Hepatocyte (in vitro differentiated cells): ENCODE data around the gene FHL1. TPM values are rescaled to one million over a fixed set of nuclear protein-coding genes. Genes with fewer than 3 reads are reported as not detected.

Experiments
- DNase-seq: peaks from one replicate; pipeline ENCODE4 v3.0.0-alpha.2; 2016; ENCODE audit warnings: low spot score
- H2AFZ ChIP-seq: fragments of 200-600 bp; sonication (generic); 2 replicates; pipeline ENCODE4 v1.6.0; 2016; ENCODE audit warnings: antibody characterized with exemption, mild to moderate bottlenecking
- H3K27ac ChIP-seq: fragments of 200-600 bp; sonication (generic); 2 replicates; pipeline ENCODE4 v1.5.1; 2016; ENCODE audit warnings: mild to moderate bottlenecking
- H3K27me3 ChIP-seq: fragments of 200-600 bp; sonication (generic); 2 replicates; pipeline ENCODE4 v1.6.1; 2016
- H3K36me3 ChIP-seq: fragments of 200-600 bp; sonication (generic); replicated peaks from 2 replicates; pipeline ENCODE4 v1.5.1; 2016; ENCODE audit warnings: low read depth; ENCODE audit not compliant: insufficient read depth
- H3K4me1 ChIP-seq: fragments of 200-600 bp; sonication (generic); 2 replicates; pipeline ENCODE4 v1.5.1; 2016; ENCODE audit warnings: mild to moderate bottlenecking, moderate library complexity; ENCODE audit not compliant: insufficient read depth
- H3K4me2 ChIP-seq: fragments of 200-600 bp; sonication (generic); 2 replicates; pipeline ENCODE4 v1.6.0; 2016
- H3K4me3 ChIP-seq: fragments of 200-600 bp; sonication (generic); 2 replicates; pipeline ENCODE4 v1.5.1; 2016; ENCODE audit warnings: mild to moderate bottlenecking
- H3K79me2 ChIP-seq: fragments of 200-600 bp; sonication (generic); 2 replicates; pipeline ENCODE4 v1.6.0; 2017; ENCODE audit warnings: mild to moderate bottlenecking
- H3K9me2 ChIP-seq: fragments of 200-600 bp; sonication (generic); replicated peaks from 2 replicates; pipeline ENCODE4 v1.6.0; 2017; ENCODE audit warnings: mild to moderate bottlenecking; ENCODE audit not compliant: insufficient read depth
- H3K9me3 ChIP-seq: fragments of 200-600 bp; sonication (generic); 2 replicates; pipeline ENCODE4 v1.5.1; 2016; ENCODE audit warnings: low read depth, mild to moderate bottlenecking
- H4K20me1 ChIP-seq: fragments of 200-600 bp; sonication (generic); 2 replicates; pipeline ENCODE4 v1.6.0; 2016; ENCODE audit warnings: mild to moderate bottlenecking; ENCODE audit not compliant: insufficient read depth, poor library complexity, severe bottlenecking
- EZH2 ChIP-seq: fragments of 200-600 bp; sonication (generic); IDR thresholded peaks from 2 replicates; pipeline ENCODE4 v1.6.1; 2016; ENCODE audit warnings: antibody characterized with exemption, mild to moderate bottlenecking, borderline replicate concordance
- EZH2phosphoT487 ChIP-seq: fragments of 200-600 bp; sonication (generic); IDR thresholded peaks from one replicate; pipeline ENCODE4 v1.6.1; 2018; ENCODE audit warnings: antibody characterized with exemption, mild to moderate bottlenecking, low read depth, moderate library complexity; ENCODE audit not compliant: unreplicated experiment, severe bottlenecking
- WGBS: methylation state at CpG from one replicate; pipeline ENCODE4 v1.1.6; 2016; ENCODE audit warnings: low lambda C conversion rate; ENCODE audit errors: missing lambda C conversion rate; 5-methylcytosine and 5-hydroxymethylcytosine counted together
- polyA plus RNA-seq: library from polyadenylated mRNA; unstranded; fragments of >200 nt; fragmentation: Nextera tagmentation; extraction: Ambion mirVana; gene quantifications from 2 replicates; pipeline ENCODE4 v1.2.1, GENCODE V29; 2016
- total RNA-seq: library from RNA; depleted of rRNA; stranded (reverse); fragments of >200 nt; gene quantifications from 2 replicates; pipeline ENCODE4 v1.2.3, GENCODE V29; 2014
- TF ChIP-seq, protein P1 (sequence below): fragments of 200-600 bp; sonication (generic); IDR thresholded peaks from 2 replicates; pipeline ENCODE4 v1.5.1; 2016; ENCODE audit warnings: antibody characterized with exemption, mild to moderate bottlenecking; ENCODE audit not compliant: poor library complexity

Gene FHL1
- total and polyA plus RNA-seq, 2 experiments from 2014 or later: 31.5 to 40.0 TPM

- 85% methylated on average over 6 of the region's 6 CpGs for WGBS
- Histone ChIP-seq H3K4me2 (no peak overlapping the region), H3K27ac (no peak overlapping the region)
Observed at GRCh38 chrX:136198678-136199243, 51.4 kb downstream of the FHL1 start.

GRCh38 chrX:136199365-136199764 is 52.0 kb downstream of the FHL1 start:
- Histone ChIP-seq H3K9me3 (no peaks in the 10 kb centered on the region), H3K27ac (no peak overlapping the region), H3K4me1 (no peaks in the 10 kb centered on the region), H2AFZ (no peak overlapping the region), H3K27me3 (no peaks in the 10 kb centered on the region), H3K79me2 (no peaks in the 10 kb centered on the region), H3K4me2 (no peak overlapping the region), H3K36me3 (no peaks in the 10 kb centered on the region), H3K9me2 (no peaks in the 10 kb centered on the region), H4K20me1 (no peaks in the 10 kb centered on the region), H3K4me3 (no peak overlapping the region)
- no peak for DNase-seq
- TF ChIP-seq EZH2 (no peak), EZH2phosphoT487 (no peak)
- TF ChIP-seq, protein P1, sequence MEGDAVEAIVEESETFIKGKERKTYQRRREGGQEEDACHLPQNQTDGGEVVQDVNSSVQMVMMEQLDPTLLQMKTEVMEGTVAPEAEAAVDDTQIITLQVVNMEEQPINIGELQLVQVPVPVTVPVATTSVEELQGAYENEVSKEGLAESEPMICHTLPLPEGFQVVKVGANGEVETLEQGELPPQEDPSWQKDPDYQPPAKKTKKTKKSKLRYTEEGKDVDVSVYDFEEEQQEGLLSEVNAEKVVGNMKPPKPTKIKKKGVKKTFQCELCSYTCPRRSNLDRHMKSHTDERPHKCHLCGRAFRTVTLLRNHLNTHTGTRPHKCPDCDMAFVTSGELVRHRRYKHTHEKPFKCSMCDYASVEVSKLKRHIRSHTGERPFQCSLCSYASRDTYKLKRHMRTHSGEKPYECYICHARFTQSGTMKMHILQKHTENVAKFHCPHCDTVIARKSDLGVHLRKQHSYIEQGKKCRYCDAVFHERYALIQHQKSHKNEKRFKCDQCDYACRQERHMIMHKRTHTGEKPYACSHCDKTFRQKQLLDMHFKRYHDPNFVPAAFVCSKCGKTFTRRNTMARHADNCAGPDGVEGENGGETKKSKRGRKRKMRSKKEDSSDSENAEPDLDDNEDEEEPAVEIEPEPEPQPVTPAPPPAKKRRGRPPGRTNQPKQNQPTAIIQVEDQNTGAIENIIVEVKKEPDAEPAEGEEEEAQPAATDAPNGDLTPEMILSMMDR: no peak
- WGBS: 65% methylated on average over 4 of the region's 4 CpGs

More at GRCh38 chrX:136198678-136199243, 51.4 kb downstream of the FHL1 start:
- no peak overlapping the region for H3K4me3 ChIP-seq
- no peaks in the 10 kb centered on the region for H3K36me3 ChIP-seq
- H3K27me3 ChIP-seq: no peaks in the 10 kb centered on the region
- H3K9me3 ChIP-seq: no peaks in the 10 kb centered on the region
- TF ChIP-seq EZH2phosphoT487 (no peak), EZH2 (no peak)
- TF ChIP-seq, protein P1: no peak
- no peaks in the 10 kb centered on the region for H3K79me2 ChIP-seq
- no peak overlapping the region for H2AFZ ChIP-seq
- no peaks in the 10 kb centered on the region for H3K9me2 ChIP-seq
- DNase-seq: no peak
- no peaks in the 10 kb centered on the region for H4K20me1 ChIP-seq
- H3K4me1 ChIP-seq: no peaks in the 10 kb centered on the region

DNA sequence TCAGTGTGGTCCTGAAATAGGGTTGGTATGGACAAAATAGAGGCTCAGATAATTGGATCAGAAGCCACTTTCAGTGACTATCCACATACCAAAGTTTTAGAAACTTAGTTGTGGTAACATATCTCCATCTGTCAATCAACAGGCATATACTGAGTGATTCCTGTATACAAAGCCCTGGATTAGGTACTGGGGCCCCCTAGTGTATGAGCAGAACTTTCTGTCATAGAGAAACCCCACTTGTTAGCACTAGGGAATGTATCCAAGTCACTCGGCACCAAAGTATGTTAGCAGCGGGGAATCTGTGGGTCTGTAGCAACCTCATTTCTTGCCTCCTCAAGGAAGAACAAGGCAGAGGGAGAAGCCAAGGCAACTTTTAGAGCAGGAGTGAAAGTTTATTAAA is 53.1 kb downstream of the FHL1 start:
- WGBS: 87% methylated on average over 2 of the region's 2 CpGs
- no peaks in the 10 kb centered on the region for H3K4me1 ChIP-seq
- H3K27me3 ChIP-seq: no peaks in the 10 kb centered on the region
- no peaks in the 10 kb centered on the region for H3K36me3 ChIP-seq
- DNase-seq: no peak
- TF ChIP-seq EZH2: no peak
- no peak for TF ChIP-seq EZH2phosphoT487
- TF ChIP-seq, protein P1: no peak
- no peak overlapping the region for H2AFZ ChIP-seq
- no peaks in the 10 kb centered on the region for H3K9me3 ChIP-seq
- H3K27ac ChIP-seq: no peak overlapping the region
- no peak overlapping the region for H3K4me3 ChIP-seq
- no peaks in the 10 kb centered on the region for H4K20me1 ChIP-seq
- H3K9me2 ChIP-seq: no peaks in the 10 kb centered on the region
- no peaks in the 10 kb centered on the region for H3K79me2 ChIP-seq
- H3K4me2 ChIP-seq: no peak overlapping the region
